Cerebellar cortex (tissue), 1 donor: ENCODE measurements around the gene HAO2.

Experiments
- DNase-seq: peaks from one replicate; pipeline ENCODE4 v3.0.0-alpha.2; 2015; ENCODE audit warnings: low spot score

The HAO2 gene

GRCh38 chr1:119440721-119441307, 72.2 kb downstream of the HAO2 start:
- DNase-seq, result no peak

DNA sequence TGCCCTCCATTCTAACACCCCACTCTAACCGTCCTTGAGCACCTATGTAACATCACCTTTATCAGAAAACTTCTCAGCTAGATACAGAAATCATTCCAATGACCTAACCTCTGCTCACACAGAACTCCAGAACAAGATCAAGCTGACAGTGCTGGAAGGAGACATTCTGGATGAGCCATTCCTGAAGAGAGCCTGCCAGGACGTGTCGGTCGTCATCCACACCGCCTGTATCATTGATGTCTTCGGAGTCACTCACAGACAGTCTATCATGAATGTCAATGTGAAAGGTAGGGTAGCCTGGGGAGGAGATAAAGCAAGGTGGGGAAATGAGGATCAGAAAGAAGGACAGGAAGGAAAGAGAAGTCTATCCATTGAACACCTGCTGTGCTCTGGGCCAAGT, 74.2 kb downstream of the HAO2 start:
- no peak for DNase-seq
